PFSK-1 (cell line): Measurements from ENCODE around the gene C14orf119. TPM values are rescaled to one million over a fixed set of nuclear protein-coding genes. Genes with fewer than 3 reads are reported as not detected.

Source experiments
- FOXP2 ChIP-seq: optimal IDR thresholded peaks from 2 replicates; pipeline ENCODE3; 2011; ENCODE audit warnings: borderline replicate concordance, control low read depth, inconsistent platforms; ENCODE audit not compliant: insufficient read depth; ENCODE audit errors: extremely low read length, extremely low read depth
- POLR2AphosphoS5 ChIP-seq: IDR thresholded peaks from 2 replicates; pipeline ENCODE4 v1.6.1; 2012; ENCODE audit warnings: low read depth, mild to moderate bottlenecking, control low read depth, low read length, moderate library complexity
- REST ChIP-seq, 2 experiments: IDR thresholded peaks; 2 replicates each; pipeline versions ENCODE4 v1.6.1 to v1.8.0; 2011 to 2012; ENCODE audit warnings: low read depth in 2 of 2, low read length in 2 of 2, control low read depth in 1 of 2, inconsistent platforms in 1 of 2, mild to moderate bottlenecking in 1 of 2, moderate library complexity in 1 of 2; ENCODE audit not compliant: insufficient read depth in 1 of 2
- SIN3A ChIP-seq: IDR thresholded peaks from 2 replicates; pipeline ENCODE4 v1.6.1; 2012; ENCODE audit warnings: mild to moderate bottlenecking, low read length, moderate library complexity, borderline replicate concordance; ENCODE audit not compliant: insufficient read depth
- TAF1 ChIP-seq: IDR thresholded peaks from 2 replicates; pipeline ENCODE4 v1.6.1; 2012; ENCODE audit warnings: low read length, control low read depth, borderline replicate concordance; ENCODE audit not compliant: insufficient read depth
- polyA plus RNA-seq: library from polyadenylated mRNA; unstranded; fragments of >200 nt; gene quantifications from one replicate; pipeline ENCODE4 v1.2.1, GENCODE V29; 2012; ENCODE audit warnings: low read depth, missing spikeins; ENCODE audit not compliant: insufficient read length

Gene C14orf119
- 21.2 TPM for polyA plus RNA-seq

- TF ChIP-seq FOXP2 = no peak
- TF ChIP-seq TAF1 = peak; percentile 49; the same call in 1 of the 2 replicates
- TF ChIP-seq POLR2AphosphoS5 = no peak; the same call in 1 of the 2 replicates
Observed at GRCh38 chr14:23095196-23096108, at the start of gene C14orf119. TSS of gene C14orf119 (plus strand) at chr14:23095505. CDS start at chr14:23097659, 2,154 bp downstream.

GRCh38 chr14:23047034-23047634 is 48.2 kb upstream of the C14orf119 start:
- peak; percentile 22 for TF ChIP-seq FOXP2
- no peak for TF ChIP-seq REST (IDR thresholded peaks at IDR 0.05; ENCODE audit: insufficient read depth in 1 of 2, low read depth in 2 of 2, low read length in 2 of 2)

GRCh38 chr14:23047751-23048693 is 47.3 kb upstream of the C14orf119 start:
- TF ChIP-seq FOXP2 = no peak
- TF ChIP-seq SIN3A = no peak

- TF ChIP-seq REST (IDR thresholded peaks at IDR 0.05; ENCODE audit: insufficient read depth in 1 of 2, low read depth in 2 of 2, low read length in 2 of 2) (no peak), SIN3A (no peak), POLR2AphosphoS5 (no peak), TAF1 (no peak), FOXP2 (no peak)
Observed at GRCh38 chr14:23049011-23049410, 46.3 kb upstream of the C14orf119 start.

GRCh38 chr14:23051141-23052057 is 43.9 kb upstream of the C14orf119 start:
- no peak for TF ChIP-seq POLR2AphosphoS5
- TF ChIP-seq REST (IDR thresholded peaks at IDR 0.05; ENCODE audit: insufficient read depth in 1 of 2, low read depth in 2 of 2, low read length in 2 of 2) = no peak
- TF ChIP-seq TAF1 = no peak
- no peak for TF ChIP-seq SIN3A
- no peak for TF ChIP-seq FOXP2
